Measurements from ENCODE around the gene LATS2. TPM values are rescaled to one million over a fixed set of nuclear protein-coding genes. Genes with fewer than 3 reads are reported as not detected.

Gene LATS2
- total RNA-seq, 4 donors from 2014 or later, result 8.5 to 32.5 (median 12.6) TPM

DNA sequence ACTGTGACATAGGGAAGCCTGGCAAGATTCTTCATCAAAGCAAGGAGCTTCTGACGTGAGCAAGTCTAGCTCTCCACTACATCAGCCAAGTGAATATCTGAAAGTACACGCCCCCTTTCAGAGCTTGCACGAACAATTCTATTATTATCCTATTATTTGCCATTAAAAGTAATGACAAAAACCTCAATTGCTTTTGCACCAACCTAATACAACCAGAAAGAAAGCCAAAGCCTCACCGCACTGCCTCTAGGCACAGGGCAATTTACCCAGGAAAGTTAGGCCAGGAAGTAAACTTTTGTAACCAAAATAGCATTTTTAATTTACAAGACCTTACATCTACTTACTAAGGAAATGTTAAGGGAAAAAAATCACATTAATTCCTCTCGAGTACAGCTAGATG, 41.2 kb downstream of the LATS2 start:
- TF ChIP-seq, protein P1, sequence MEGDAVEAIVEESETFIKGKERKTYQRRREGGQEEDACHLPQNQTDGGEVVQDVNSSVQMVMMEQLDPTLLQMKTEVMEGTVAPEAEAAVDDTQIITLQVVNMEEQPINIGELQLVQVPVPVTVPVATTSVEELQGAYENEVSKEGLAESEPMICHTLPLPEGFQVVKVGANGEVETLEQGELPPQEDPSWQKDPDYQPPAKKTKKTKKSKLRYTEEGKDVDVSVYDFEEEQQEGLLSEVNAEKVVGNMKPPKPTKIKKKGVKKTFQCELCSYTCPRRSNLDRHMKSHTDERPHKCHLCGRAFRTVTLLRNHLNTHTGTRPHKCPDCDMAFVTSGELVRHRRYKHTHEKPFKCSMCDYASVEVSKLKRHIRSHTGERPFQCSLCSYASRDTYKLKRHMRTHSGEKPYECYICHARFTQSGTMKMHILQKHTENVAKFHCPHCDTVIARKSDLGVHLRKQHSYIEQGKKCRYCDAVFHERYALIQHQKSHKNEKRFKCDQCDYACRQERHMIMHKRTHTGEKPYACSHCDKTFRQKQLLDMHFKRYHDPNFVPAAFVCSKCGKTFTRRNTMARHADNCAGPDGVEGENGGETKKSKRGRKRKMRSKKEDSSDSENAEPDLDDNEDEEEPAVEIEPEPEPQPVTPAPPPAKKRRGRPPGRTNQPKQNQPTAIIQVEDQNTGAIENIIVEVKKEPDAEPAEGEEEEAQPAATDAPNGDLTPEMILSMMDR (IDR thresholded peaks at IDR 0.05), result no peak
- no peak for TF ChIP-seq POLR2A (IDR thresholded peaks at IDR 0.05)
- Histone ChIP-seq H3K27me3 (no peaks in the 10 kb centered on the region), H3K9me3 (no peaks in the 10 kb centered on the region), H3K27ac (peak overlapping the region; percentile 8 to 70), H3K36me3 (no peaks in the 10 kb centered on the region), H3K4me1 (peaks cover 6 to 12% of the 10 kb centered on the region in 2 donors), H3K4me3 (no peak overlapping the region)
- intact Hi-C loops (cut with DNase I; ENCODE audit: low total_unique reads), result no loop called here
- DNase-seq, result no peak

DNA sequence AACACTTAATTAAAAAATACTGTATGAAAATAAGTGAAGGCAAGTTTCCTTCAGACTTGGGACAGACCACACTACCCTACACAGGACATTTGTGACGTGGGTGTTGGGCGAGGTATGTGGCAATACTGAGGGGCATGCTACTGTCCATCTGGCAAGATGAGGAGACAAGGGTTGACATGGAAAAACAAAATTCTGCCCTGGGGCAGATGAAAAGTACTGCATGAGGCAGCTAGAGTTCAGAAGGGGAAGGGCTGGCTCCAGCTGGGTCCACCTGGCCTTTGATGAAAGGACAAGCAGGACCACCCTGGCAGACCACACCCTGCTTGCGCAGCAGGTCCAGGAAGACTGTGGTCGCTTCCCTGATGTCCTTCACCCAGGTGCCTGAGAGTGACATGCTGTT, 43.2 kb downstream of the LATS2 start:
- no peak for DNase-seq
- H3K4me1 ChIP-seq, result peaks cover 21 to 24% of the 10 kb centered on the region in 2 donors
- peak overlapping the region; percentile 12 to 70 for H3K27ac ChIP-seq
- intact Hi-C loops (cut with DNase I; ENCODE audit: low total_unique reads), result no loop called here
- no peaks in the 10 kb centered on the region for H3K9me3 ChIP-seq
- H3K4me3 ChIP-seq, result no peak overlapping the region
- H3K36me3 ChIP-seq, result no peaks in the 10 kb centered on the region
- TF ChIP-seq, protein P1 (IDR thresholded peaks at IDR 0.05), result no peak
- TF ChIP-seq POLR2A (IDR thresholded peaks at IDR 0.05), result no peak
- no peaks in the 10 kb centered on the region for H3K27me3 ChIP-seq

DNA sequence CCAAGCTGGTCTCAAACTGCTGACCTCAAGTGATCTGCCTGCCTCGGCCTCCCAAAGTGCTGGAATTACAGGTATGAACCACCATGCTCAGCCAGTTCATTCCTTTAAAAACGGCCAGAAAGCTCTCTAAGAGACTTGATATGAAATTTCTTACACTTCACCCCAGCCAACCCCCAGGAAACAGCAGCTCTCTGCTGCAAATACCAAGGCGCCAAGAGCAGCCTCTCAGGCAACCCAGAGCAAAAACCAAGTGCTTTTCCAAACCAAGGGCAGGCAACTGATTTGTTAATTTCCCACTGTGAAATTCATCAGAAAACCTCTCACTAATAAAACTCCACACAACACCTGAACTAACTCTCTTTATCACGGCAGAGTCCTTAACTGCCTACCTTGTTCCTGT, 44.9 kb downstream of the LATS2 start:
- Histone ChIP-seq H3K36me3 (no peaks in the 10 kb centered on the region), H3K27me3 (no peaks in the 10 kb centered on the region), H3K27ac (peak overlapping the region; percentile 70 to 78), H3K9me3 (no peaks in the 10 kb centered on the region), H3K4me1 (peaks cover 21 to 30% of the 10 kb centered on the region in 2 donors), H3K4me3 (peak overlapping the region in 1 of 2 donors; percentile 13)
- TF ChIP-seq, protein P1 (IDR thresholded peaks at IDR 0.05), result no peak
- TF ChIP-seq POLR2A (IDR thresholded peaks at IDR 0.05), result no peak
- intact Hi-C loops (cut with DNase I; ENCODE audit: low total_unique reads), result no loop called here
- no peak for DNase-seq

GRCh38 chr13:21015284-21015683, 46.1 kb downstream of the LATS2 start:
- peaks cover 19 to 28% of the 10 kb centered on the region in 2 donors for H3K4me1 ChIP-seq
- no peaks in the 10 kb centered on the region for H3K9me3 ChIP-seq
- intact Hi-C loops (cut with DNase I; ENCODE audit: low total_unique reads), result no loop called here
- no peak for DNase-seq
- no peak overlapping the region for H3K4me3 ChIP-seq
- H3K27ac ChIP-seq, result peak overlapping the region; percentile 36 to 78
- no peaks in the 10 kb centered on the region for H3K27me3 ChIP-seq
- H3K36me3 ChIP-seq, result no peaks in the 10 kb centered on the region
- TF ChIP-seq POLR2A (IDR thresholded peaks at IDR 0.05), result no peak
- TF ChIP-seq, protein P1 (IDR thresholded peaks at IDR 0.05), result no peak

DNA sequence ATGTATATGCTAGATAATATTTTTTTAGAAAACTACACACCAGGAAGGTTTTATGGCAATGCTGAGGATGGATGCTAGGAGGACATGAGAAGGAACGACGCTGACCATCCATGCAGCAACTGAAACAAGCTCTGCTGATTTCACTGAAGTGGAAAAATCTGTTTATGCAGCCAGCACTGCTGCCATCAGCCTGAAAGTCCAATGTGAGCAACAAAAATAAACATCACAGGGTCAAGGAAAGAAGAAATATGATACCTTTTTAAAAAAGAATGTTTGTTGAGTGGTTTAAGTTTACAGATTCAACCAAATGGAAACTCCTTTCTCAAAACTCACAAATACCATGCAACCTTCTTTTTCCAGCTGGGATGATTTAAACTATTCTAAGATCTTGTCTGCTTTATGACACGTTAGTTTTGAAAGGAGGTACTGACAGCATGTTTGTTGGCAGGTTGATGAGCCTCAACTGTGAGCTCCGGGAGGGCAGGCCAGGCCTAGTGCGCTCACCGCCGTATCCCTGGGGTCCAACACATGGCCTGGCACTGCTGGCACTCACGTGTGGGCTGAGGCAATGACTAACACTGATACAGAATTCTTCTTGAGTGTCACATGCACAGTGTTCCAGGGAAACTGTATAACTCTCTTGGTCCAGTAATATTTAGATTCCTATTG, 46.8 kb downstream of the LATS2 start:
- DNase-seq, result peak in 1 of 2 donors; percentile 43
- intact Hi-C loops (cut with DNase I; ENCODE audit: low total_unique reads), result no loop called here
- peaks cover 16 to 27% of the 10 kb centered on the region in 2 donors for H3K4me1 ChIP-seq

More for the DNA sequence above, 46.8 kb downstream of the LATS2 start:
- Histone ChIP-seq H3K27ac (peak overlapping the region; percentile 36 to 78), H3K36me3 (no peaks in the 10 kb centered on the region), H3K27me3 (no peaks in the 10 kb centered on the region), H3K4me3 (no peak overlapping the region), H3K9me3 (no peaks in the 10 kb centered on the region)
- no peak for TF ChIP-seq POLR2A (IDR thresholded peaks at IDR 0.05)
- TF ChIP-seq, protein P1 (IDR thresholded peaks at IDR 0.05), result no peak

Data from uterus (tissue), 4 donors.